ENCODE results near the gene SPDYA. TPM values are rescaled to one million over a fixed set of nuclear protein-coding genes. Genes with fewer than 3 reads are reported as not detected.

Gene SPDYA
- total RNA-seq = 0.21 and 1.4 TPM in 2 replicates
- 1.3 and 2.1 TPM in 2 replicates for polyA plus RNA-seq

- Histone ChIP-seq H3K36me3 (peaks cover 3% of the 10 kb centered on the region), H3K4me1 (ENCODE audit: low read depth) (no peaks in the 10 kb centered on the region), H3K27me3 (peaks cover 10% of the 10 kb centered on the region), H3K27ac (no peak within 1 kb of the TSS), H3K4me3 (peak within 1 kb of the TSS; percentile 33), H3K9me3 (ENCODE audit: low read depth) (no peaks in the 10 kb centered on the region)
- peak; percentile 69 to 81 for DNase-seq (ENCODE audit: low read depth in 1 of 2, low spot score in 1 of 2)
- no peak for TF ChIP-seq CTCF (IDR thresholded peaks at IDR 0.05; ENCODE audit: low read depth, low read length)
These were observed at the start of gene SPDYA for GRCh38 chr2:28810384-28811285. Gene SPDYA, plus strand, starts transcription at chr2:28810834. Its CDS starts 5,181 bp downstream, at chr2:28816015.

- H3K36me3 ChIP-seq = no peaks in the 10 kb centered on the region
- no peaks in the 10 kb centered on the region for H3K27me3 ChIP-seq
- no peak overlapping the region for H3K27ac ChIP-seq
- peaks cover 19% of the 10 kb centered on the region for H3K4me1 ChIP-seq (ENCODE audit: low read depth)
- DNase-seq (ENCODE audit: low read depth in 1 of 2, low spot score in 1 of 2) = no peak
- no peak overlapping the region for H3K4me3 ChIP-seq
- no peak for TF ChIP-seq CTCF (IDR thresholded peaks at IDR 0.05; ENCODE audit: low read depth, low read length)
- no peaks in the 10 kb centered on the region for H3K9me3 ChIP-seq (ENCODE audit: low read depth)
These were observed 49.2 kb upstream of the SPDYA start for GRCh38 chr2:28761420-28761819.

- no peak overlapping the region for H3K4me3 ChIP-seq
- no peaks in the 10 kb centered on the region for H3K36me3 ChIP-seq
- H3K27ac ChIP-seq = peak overlapping the region; percentile 10
- H3K9me3 ChIP-seq (ENCODE audit: low read depth) = no peaks in the 10 kb centered on the region
- H3K27me3 ChIP-seq = no peaks in the 10 kb centered on the region
- TF ChIP-seq CTCF (IDR thresholded peaks at IDR 0.05; ENCODE audit: low read depth, low read length) = no peak
- DNase-seq (ENCODE audit: low read depth in 1 of 2, low spot score in 1 of 2) = no peak
- H3K4me1 ChIP-seq (ENCODE audit: low read depth) = peaks cover 7% of the 10 kb centered on the region
These were observed 45.5 kb upstream of the SPDYA start for GRCh38 chr2:28764909-28765711.

- Histone ChIP-seq H3K4me3 (no peak overlapping the region), H3K9me3 (ENCODE audit: low read depth) (no peaks in the 10 kb centered on the region), H3K27ac (no peak overlapping the region), H3K36me3 (no peaks in the 10 kb centered on the region), H3K4me1 (ENCODE audit: low read depth) (peaks cover 7% of the 10 kb centered on the region), H3K27me3 (no peaks in the 10 kb centered on the region)
- no peak for DNase-seq (ENCODE audit: low read depth in 1 of 2, low spot score in 1 of 2)
- no peak for TF ChIP-seq CTCF (IDR thresholded peaks at IDR 0.05; ENCODE audit: low read depth, low read length)
These were observed 44.6 kb upstream of the SPDYA start for GRCh38 chr2:28766070-28766469.

- H3K9me3 ChIP-seq (ENCODE audit: low read depth) = no peaks in the 10 kb centered on the region
- no peaks in the 10 kb centered on the region for H3K27me3 ChIP-seq
- H3K27ac ChIP-seq = no peak overlapping the region
- H3K36me3 ChIP-seq = no peaks in the 10 kb centered on the region
- no peak for TF ChIP-seq CTCF (IDR thresholded peaks at IDR 0.05; ENCODE audit: low read depth, low read length)
- H3K4me1 ChIP-seq (ENCODE audit: low read depth) = peaks cover 6% of the 10 kb centered on the region
- no peak for DNase-seq (ENCODE audit: low read depth in 1 of 2, low spot score in 1 of 2)
- no peak overlapping the region for H3K4me3 ChIP-seq
These were observed 43.3 kb upstream of the SPDYA start for GRCh38 chr2:28767337-28767736.

Data from cardiac muscle cell (in vitro differentiated cells and primary cell).